Stimulated activated CD4-positive, alpha-beta T cell treated with anti-CD3 and anti-CD28 coated beads, TNF-alpha, amount 100 ng/mL, for 48 hours (primary cell): ENCODE data around the gene CLDN2.
A peak's percentile ranks its signal among the peaks of the same experiment; 100 is the strongest.
"Not testable (repeated sequence)": the region's sequence is repeated elsewhere in the genome, so short reads cannot be mapped to it uniquely, and the experiment has no call there.

Experiments
- DNase-seq, 3 donors: peaks; one replicate each; pipeline ENCODE4 v3.0.0-alpha.2; 2020; ENCODE audit warnings: low read depth in 3 of 3

Gene CLDN2

GRCh38 chrX:106919932-106920452 is at the start of gene CLDN2:
CLDN2 (plus strand) TSS chrX:106920402; CDS start chrX:106928229, 7,827 bp downstream.
- no peak for DNase-seq

- DNase-seq, result not testable (repeated sequence)
These were observed 47.4 kb upstream of the CLDN2 start for GRCh38 chrX:106872796-106873195.

GRCh38 chrX:106874075-106874474 is 46.1 kb upstream of the CLDN2 start:
- DNase-seq, result no peak

- no peak for DNase-seq
These were observed 45.1 kb upstream of the CLDN2 start for GRCh38 chrX:106875151-106875550.

GRCh38 chrX:106889468-106889867 is 30.7 kb upstream of the CLDN2 start:
- DNase-seq, result no peak

GRCh38 chrX:106891762-106892460 is 28.3 kb upstream of the CLDN2 start:
- no peak for DNase-seq

GRCh38 chrX:106894392-106894909 is 25.8 kb upstream of the CLDN2 start:
- DNase-seq, result peak; percentile 11 to 51 (median 31)

- no peak for DNase-seq
These were observed 25.2 kb upstream of the CLDN2 start for GRCh38 chrX:106894978-106895452.

GRCh38 chrX:106897259-106897658 is 22.9 kb upstream of the CLDN2 start:
- no peak for DNase-seq

- DNase-seq, result no peak
These were observed 21.7 kb upstream of the CLDN2 start for GRCh38 chrX:106898462-106898861.

- DNase-seq, result no peak
These were observed 20.9 kb upstream of the CLDN2 start for GRCh38 chrX:106899276-106899675.

- DNase-seq, result no peak
These were observed 20.4 kb upstream of the CLDN2 start for GRCh38 chrX:106899841-106900240.

GRCh38 chrX:106901341-106901740 is 18.9 kb upstream of the CLDN2 start:
- DNase-seq, result no peak

GRCh38 chrX:106901781-106902219 is 18.4 kb upstream of the CLDN2 start:
- DNase-seq, result no peak

GRCh38 chrX:106902684-106903083 is 17.5 kb upstream of the CLDN2 start:
- no peak for DNase-seq

GRCh38 chrX:106903291-106903824 is 16.8 kb upstream of the CLDN2 start, which contains the start of gene RIPPLY1:
RIPPLY1 (minus strand) TSS chrX:106903341; CDS start chrX:106903287, 54 bp downstream.
- no peak for DNase-seq

- DNase-seq, result no peak
These were observed 16.2 kb upstream of the CLDN2 start for GRCh38 chrX:106903856-106904528.

GRCh38 chrX:106905064-106905708 is 15.0 kb upstream of the CLDN2 start:
- no peak for DNase-seq

GRCh38 chrX:106906361-106906760 is 13.8 kb upstream of the CLDN2 start:
- no peak for DNase-seq

GRCh38 chrX:106912864-106913263 is 7.3 kb upstream of the CLDN2 start:
- no peak for DNase-seq

GRCh38 chrX:106917830-106918500 is 2.2 kb upstream of the CLDN2 start:
- DNase-seq, result no peak
